Stimulated activated CD8-positive, alpha-beta memory T cell treated with anti-CD3 and anti-CD28 coated beads, Interleukin-15, amount 100 ng/mL, for 24 hours (primary cell): Measurements from ENCODE around the gene ECSCR.

Source experiments
- DNase-seq: peaks from one replicate; pipeline ENCODE4 v3.0.0-alpha.2; 2020; ENCODE audit warnings: low read depth

Gene ECSCR

DNA sequence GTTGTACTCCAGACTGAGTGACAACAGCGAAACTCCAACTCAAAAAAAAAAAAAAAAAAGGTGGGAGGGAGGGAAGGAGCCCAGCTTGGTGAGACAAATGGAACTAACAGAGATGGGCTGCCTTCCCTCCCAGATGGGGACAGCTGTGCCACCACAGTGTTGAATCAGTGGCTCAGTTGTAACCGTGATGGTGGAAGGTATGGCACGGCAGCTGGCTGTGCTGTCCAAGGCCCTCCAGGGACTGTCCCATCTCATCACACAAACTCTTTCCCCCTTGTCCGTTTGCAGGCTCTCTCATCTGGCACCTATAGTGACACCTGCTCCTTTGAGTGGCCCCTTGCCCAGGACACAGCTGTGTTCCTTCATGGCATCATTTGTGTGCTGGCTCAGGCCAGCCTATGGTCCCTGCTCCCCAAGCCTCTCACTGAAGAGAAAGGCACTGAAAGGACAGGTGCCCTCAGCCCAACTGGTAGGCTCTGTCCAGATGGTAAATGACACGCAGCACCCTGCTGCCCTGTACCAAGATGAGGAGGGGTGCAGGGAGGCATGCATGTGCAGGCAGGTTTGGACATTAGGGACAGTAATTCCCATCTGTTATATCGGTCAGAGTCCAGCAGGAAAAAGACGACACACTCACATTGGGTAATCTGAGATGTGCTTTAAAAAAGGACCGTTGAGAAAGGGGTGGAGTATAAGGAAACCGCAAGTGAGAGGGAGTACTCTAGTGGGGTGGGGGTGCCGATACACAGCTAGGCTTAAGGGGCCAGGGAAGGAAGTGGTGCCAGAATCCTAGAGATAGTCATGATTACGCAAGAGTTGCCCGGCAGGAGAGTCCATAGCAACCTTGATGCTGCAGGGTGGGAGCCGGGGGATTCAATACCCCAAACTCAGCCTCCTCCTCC, 12.6 kb upstream of the ECSCR start:
- DNase-seq = no peak

DNA sequence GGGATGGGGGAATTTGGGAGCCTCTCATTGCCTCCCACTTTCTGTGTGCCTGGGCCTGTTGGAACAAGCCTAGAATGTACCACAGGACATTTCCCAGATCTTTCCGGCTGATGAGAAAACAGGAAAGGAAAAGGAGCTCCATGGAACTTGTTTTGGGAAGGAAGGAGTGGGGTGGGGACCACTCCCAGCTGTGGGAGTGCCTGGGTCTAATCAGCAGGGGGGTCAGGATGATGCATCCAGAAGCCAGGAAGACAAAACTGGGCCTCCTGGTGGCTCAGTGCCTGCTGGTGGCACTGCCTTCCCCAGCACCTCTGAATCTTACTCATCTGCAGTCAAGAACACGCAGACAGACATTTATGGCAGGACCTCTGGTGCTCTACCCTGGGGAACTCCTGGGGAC, 11.0 kb upstream of the ECSCR start:
- no peak for DNase-seq

DNA sequence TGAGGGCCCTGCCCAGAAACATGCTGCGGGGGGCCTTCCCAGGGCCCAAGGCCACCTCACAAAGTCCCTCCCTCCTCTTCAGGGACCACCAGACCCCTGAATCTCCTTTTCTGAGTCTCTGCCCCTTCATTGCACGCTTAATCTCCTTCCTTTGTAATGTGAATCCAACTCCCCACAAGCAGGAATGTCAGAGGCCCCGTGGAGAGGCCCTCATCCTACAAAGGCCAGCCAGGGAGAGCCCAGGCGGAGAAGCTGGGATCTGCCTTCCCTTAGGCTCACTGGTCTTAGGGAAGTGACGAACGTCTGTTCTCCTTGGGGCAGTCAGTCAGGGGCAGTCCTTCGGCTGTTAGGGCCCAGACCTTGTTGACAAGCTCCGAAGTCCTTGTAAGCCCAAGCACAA, 10.6 kb upstream of the ECSCR start:
- no peak for DNase-seq

DNA sequence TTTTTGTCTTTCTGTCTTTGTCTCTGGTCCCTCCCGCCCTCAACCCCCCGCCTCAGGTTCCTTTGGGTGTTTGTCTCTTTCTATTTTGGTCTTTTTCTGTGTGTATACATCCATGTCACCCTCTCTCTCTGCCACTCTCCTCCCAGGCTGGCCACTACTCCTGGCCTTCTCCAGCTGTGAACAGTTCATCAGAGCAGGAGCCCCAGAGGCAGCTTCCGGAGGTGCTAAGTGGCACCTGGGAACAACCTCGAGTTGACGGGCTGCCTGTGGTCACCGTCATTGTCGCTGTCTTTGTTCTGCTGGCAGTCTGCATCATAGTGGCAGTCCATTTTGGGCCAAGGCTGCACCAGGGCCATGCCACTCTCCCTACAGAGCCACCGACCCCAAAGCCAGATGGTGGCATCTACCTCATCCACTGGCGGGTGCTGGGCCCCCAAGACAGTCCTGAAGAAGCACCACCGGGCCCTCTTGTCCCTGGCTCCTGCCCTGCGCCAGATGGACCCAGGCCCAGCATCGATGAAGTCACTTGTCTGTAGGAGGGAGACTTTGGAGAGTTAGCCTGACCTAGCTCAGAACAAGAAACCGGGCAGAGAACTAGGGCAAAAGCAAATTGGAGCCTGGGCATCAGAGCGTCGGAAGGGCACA, 10.0 kb upstream of the ECSCR start:
- DNase-seq = no peak

DNA sequence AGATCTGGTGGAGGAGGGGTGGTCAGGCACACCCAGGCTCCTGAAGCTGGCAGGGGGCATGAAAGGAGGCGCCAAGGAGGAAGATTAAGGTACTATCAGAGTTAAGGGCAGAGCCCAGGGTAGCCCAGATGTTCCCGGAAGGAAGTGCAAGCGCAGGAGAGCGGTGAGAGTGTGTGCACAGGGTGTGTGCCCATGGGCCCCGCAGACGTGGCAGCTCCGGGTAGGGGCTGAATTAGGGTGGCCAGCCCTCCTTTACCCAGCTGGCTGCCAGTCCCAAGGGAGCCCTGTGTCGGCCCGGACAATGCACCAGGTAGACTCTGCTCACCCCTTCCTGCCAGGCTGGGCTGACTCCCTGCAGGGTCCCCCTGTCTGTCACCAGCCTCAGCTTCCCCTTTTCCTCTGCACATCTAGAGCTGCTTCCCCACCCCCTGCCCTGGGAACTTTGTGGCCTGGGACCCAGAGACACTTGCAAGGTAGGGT, 8.3 kb upstream of the ECSCR start, which contains the start of gene SMIM33:
Gene SMIM33, plus strand, starts transcription at position 184 of the 480 bp plus-strand sequence. Its CDS starts 118 bp downstream, at position 302.
- DNase-seq = no peak

DNA sequence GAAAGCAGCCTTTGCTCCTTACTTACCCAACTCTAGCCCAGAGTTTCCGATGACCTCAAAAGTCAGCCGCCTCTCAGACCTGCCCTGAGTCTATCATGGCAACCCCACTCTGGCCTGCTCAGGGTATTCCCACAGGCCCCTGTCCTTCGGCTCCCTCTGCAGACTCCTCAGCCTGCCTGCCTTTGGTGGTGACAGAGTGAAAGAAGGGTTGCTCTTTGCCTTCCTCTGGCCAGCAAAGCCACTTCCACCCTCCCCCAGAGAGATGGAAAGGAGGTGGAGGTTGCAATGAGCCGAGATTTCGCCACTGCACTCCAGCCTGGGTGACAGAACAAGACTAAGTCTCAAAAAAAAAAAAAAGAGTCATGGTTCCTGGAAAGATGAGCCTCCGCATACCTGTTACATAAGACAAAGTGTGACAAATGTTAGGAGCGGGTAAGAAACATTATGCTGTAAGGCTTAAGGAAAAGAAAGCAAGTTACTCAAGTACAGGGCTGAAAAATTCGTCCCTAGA, 5.9 kb upstream of the ECSCR start:
- no peak for DNase-seq

DNA sequence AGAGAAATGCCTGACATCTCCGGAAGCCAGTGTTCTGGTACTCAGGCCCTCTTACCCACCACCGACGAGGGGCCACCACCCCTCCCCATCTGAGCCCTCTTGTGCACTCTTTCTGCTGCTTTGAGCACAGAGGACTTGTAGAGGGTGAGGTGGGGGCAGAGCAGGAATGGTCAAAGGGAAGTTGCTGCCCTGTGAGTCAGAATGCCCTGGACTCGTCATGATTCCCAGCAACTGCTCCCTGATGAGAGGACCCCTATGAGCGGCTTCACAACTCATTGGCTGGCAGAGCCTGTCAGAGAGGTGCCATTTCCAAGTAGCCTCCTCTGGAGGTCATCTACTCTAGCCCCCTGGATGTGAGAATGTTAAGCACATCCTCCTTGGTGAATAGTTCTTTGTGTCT, 845 bp downstream of the ECSCR start:
- DNase-seq = no peak

DNA sequence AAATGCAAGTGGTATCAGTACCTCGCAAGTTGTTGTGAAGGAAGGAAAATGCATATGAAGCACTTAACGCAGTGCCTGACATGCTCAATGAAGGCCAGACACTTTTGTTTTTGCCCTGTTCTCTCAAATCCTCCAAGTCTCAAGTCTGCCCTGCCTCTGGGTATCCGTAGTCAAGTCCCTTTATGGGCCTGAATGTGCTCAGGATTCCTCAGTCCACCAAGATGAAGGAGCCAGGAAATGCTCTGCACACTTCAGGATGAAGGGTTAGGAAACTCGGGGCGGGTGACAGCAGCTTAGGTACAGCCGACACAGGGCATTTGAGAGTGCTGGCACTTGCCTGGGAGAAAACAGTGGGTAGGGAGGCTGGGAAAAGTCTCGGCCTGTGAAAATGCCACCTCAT, 1.4 kb downstream of the ECSCR start:
- DNase-seq = no peak

DNA sequence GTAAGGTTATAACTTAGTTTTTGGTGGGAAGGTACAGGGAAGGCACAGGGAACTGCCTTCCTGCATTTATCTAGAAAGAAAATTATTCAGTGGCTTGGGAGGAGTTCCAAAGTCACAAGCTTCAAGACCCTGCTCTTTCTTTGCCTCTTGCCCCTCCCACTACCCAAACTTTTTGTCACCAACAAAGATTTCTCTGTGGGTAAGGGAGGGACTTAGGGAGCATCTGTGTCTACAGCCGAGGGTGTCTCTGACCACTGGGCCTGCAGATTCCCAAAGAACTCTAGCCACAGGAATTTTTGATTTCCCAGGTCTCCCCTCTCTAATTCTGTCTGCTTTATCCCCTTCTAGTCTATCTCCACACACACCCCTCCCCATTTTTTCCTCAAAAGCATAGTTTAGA, 2.1 kb downstream of the ECSCR start:
- no peak for DNase-seq

DNA sequence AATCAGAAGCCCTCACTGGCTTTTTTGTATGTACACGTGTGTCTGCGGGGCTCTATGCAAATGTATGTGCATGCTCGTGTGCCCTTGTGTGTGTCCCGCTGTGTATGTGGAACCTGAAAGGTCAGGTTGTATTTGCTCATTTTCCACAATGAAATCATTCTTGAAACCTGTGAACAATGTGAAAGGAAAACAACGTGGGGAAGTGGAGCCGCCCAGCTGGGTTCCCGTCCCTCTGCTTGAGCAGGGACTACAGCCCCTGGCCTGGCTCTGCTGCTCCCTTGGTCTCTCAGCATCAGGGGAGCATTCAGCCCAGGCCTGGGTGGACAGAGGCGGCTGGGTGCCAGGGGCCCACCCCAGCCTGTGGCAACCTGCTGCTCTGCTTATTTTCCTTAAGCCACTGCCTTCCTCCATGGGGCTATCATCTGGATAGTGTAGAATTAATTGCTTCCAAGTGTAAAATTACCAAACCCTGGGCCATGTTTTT, 3.0 kb downstream of the ECSCR start:
- no peak for DNase-seq

DNA sequence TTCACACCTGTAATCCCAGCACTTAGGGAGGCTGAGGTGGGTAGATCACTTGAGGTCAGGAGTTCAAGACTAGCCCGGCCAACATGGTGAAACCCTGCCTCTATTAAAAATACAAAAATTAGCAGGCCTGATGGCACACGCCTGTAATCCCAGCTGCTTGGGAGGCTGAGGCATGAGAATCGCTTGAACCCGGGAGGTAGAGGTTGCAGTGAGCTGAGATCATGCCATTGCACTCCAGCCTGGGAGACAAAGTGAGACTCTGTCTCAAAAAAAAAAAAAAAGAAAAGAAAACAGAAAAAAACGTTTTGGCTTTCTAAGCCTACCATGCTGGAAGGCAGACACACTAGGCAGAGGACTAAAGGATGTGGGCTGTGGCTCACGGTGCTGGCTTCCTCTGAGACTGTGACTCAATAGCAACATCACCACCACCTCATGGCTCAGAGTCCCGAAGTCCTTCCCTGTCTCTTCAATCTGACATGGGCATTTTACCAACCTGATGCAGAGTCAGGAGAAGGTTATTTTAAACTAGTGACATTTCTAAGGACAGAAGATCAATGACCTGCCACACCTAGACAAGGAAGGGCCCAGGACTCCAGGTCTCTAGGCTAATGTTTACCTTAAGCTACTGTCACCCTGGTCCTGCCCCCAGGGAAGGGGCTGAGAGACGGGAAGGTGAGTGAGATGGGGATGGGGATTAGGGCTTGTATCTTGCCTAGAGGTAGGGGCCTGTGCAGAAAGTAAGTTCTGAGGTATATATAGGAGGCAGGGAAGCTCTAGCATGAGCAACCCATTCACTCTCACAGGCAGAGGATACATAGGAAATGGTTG, 3.7 kb downstream of the ECSCR start:
- DNase-seq = no peak

DNA sequence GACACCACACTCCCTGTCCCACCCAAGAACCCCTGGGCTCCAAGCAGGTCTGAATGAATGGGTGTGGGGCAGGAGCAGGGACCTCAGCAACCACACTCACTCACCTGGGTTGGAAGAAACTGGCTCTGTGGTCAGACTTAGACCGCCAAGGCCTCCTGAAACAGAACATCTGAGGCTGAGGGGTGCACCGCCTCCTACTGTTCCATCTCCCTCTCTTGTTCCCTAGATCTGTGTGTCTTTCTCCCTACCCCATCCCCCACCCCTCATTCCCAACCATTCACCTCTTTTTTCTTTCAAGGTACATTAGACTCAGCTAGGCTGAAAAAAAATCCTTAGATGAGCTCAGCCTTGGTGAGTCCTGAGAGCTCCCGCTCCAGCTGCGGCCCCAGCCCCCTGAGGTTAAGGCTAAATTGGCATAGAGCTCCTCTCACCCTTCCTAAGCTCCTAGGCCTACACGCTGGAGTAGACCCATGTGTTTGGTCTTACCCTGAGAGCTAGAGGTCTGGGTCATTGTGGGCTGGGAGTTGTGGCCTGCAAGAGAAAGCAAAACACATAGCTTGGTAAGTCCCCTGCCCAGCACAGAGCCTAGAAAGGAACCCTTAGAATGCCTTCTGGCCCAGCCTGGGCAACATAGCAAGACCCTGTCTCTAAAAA, 4.8 kb downstream of the ECSCR start:
- DNase-seq = no peak

DNA sequence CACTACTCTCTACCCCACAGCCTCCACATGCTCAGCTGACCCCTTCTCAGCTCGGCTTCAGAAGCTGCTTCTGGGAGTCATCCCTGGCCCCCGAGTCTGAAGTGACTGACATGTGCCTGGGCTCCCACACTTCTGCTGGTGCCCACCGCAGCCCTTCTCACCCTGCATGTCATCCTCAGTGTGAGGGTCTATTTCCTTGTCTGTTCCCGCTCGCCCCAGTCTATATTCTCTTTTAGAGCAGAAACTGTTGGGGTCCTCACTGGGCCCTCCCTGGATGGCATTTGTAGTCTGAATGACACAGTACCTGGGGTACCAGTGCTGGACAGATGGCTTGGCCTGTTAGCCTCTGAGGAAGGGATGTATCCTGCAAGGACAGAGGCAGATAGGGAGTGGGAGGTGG, 5.3 kb downstream of the ECSCR start:
- no peak for DNase-seq

DNA sequence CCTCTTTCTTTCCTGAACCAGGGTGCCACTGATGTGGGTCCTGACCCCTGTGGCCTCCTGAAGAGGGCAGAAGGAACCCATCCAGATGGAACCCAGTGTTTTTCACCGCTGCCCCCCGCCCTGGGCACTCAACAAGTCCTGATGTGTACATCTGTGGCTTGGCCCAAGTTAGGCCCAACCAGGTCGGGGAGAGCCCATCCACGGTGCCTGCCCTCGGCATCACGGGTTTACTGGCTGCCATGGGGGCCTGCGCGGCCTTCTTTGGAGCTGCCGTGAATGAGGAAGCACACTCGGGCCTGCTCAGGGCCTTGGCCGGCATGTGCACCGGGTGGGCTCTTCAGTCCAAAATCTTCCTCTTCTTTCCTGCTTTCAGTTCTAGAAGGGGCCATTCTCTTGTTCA, 5.8 kb downstream of the ECSCR start:
- DNase-seq = no peak

DNA sequence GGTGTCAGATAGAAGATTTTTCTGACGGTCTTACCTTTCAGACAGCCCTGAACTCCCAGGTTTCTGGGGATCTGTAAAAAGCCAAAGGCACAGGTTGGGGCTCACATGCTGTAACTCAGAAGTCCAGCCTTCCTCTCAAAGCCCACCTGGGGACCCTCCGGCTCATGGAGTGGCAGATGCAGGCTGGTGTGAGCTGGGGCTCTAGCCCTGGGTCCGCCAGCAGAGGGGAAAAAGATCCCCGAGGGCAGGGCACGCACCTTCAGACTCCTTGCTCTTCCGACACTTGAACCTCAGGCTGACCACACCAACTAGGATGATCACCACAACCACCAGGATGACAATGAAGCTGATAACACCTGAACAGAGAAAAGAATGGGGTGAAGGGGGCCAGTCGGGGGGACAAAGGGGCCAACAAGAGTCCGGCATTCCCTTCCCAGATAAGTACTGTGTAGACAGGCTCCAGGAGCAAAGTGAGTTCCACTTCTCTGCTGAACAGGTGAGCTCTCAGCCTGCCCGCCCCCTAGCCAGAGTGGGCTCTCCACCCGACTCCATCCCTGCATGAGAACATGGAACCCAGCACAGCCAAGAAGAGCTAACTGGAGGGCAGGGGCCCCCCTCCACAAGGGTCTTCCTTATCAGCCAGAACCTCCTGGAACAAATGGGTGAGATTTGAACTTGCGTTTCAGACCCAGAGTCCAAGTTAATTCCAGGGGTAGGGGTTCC, 7.8 kb downstream of the ECSCR start:
- no peak for DNase-seq

DNA sequence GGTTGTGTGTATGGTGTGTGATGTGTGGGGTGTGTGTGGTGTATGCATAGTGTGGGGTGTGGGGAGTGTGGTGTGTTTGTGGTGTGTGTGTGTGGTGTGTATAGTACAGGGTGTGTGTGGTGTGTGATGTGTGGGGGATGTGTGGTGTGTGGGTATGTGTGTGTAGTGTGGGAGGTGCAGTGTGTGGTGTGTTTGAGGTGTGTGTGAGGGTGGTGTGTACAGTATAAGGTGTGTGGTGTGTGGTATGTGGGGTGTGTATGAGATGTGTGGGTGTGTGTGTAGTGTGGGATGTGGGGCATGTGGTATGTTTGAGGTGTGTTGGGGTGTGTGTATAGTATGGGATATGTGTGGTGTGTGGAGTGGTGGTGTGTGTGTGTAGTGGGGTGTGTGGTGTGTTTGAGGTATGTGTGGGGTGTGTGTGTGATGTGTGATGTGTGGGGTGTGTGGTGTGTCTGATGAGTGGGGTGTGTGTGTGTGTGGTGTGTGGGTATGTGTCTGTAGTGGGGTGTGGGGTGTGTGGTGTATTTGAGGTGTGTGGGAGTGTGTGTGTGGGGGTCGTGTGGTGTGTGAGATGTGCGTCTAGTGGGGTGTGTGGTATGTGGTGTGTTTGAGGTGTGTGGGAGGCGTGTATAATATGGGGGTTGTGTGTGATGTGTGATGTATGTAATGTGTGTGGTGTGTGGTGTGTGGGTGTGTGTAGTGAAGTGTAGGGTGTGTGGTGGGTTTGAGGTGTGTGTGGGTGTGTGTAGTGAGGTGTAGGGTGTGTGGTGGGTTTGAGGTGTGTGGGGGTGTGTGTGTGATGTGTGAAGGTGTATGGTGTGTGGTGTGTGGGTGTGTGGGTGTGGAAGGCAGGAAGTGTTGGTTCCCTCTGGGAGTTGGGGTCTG, 8.6 kb downstream of the ECSCR start:
- no peak for DNase-seq

DNA sequence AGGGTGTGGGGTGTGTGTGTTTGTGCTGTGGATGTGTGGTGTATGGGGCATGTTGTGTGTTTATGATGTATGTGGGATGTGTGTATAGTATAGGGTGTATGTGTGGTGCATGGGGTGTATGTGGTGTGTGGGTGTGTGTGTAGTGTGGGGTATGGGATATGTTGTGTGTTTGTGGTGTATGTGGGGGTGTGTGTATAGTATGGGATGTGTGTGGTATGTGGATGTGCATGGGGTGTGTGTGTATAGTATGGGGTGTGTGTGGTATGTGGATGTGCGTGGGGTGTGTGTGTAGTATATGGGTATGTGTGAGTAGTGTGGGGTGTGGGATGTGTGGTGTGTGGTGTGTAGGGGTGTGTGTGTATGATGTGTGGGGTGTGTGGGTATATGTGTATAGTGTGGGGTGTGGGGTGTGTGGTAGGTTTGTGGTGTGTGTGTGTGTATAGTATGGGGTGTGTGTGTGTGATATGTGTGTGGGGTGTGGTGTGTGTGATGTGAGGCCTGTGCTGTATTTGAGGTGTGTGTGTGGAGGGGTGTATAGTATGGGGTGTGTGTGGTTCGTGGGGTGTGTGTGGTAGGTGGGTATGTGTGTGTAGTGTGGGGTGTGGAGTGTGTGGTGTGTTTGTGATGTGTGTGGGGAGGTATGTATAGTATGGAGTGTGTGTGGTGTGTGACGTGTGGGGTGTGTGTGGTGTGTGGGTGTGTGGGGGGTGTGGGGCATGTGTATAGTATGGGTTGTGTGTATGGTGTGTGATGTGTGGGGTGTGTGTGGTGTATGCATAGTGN, 10.5 kb downstream of the ECSCR start:
- DNase-seq = no peak

DNA sequence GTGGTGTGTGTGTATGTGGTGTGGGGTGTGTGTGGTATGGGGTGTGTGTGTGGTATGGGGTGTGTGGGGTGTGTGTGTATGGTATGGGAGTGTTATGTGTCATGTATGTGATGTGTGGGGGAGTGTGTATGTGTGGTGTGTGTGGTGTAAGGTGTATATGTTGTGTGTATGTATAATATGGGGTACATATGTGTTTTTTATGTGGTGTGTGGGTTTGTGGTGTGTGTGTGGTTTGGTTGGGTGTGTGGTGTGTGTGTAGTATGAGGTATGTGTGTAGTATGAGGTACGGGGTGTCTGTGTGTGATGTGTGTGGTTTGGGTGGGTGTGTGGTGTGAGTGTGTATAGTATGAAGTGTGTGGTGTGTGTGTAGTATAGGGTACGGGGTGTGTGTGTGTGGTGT, 11.4 kb downstream of the ECSCR start:
- DNase-seq = no peak
